HG02973 (cell line): Measurements from ENCODE around the gene GATA2.

ENCODE experiments used
- ATAC-seq: cut with Tn5 transposase; IDR thresholded peaks from one replicate; pipeline ENCODE4 v1.9.1; 2021; ENCODE audit warnings: moderate library complexity; ENCODE audit not compliant: unreplicated experiment

The GATA2 gene

GRCh38 chr3:128458746-128459460 lies 34.1 kb downstream of the GATA2 start:
- no peak for ATAC-seq

DNA sequence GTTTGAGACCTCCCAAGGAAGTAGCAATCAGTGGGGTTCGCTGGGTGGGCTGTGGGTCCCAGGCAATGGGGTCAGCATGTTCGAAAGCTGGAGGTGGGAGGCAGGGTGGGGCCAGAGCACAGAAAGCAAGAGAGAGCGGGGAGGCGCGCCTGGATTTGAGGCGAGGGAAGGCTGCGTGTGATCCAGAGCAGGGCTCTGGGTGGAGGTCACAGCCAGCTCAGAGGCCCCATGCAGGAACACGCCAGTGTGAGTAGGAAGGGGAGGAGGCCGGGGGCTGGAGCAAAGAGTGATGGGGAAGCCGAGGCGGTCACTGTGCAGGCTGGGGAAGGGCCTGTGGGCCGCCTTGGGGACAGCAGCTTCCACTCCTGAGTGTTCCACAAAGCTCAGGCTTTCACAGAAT lies 35.1 kb downstream of the GATA2 start:
- ATAC-seq, result no peak

GRCh38 chr3:128456776-128457715 lies 36.0 kb downstream of the GATA2 start:
- no peak for ATAC-seq

DNA sequence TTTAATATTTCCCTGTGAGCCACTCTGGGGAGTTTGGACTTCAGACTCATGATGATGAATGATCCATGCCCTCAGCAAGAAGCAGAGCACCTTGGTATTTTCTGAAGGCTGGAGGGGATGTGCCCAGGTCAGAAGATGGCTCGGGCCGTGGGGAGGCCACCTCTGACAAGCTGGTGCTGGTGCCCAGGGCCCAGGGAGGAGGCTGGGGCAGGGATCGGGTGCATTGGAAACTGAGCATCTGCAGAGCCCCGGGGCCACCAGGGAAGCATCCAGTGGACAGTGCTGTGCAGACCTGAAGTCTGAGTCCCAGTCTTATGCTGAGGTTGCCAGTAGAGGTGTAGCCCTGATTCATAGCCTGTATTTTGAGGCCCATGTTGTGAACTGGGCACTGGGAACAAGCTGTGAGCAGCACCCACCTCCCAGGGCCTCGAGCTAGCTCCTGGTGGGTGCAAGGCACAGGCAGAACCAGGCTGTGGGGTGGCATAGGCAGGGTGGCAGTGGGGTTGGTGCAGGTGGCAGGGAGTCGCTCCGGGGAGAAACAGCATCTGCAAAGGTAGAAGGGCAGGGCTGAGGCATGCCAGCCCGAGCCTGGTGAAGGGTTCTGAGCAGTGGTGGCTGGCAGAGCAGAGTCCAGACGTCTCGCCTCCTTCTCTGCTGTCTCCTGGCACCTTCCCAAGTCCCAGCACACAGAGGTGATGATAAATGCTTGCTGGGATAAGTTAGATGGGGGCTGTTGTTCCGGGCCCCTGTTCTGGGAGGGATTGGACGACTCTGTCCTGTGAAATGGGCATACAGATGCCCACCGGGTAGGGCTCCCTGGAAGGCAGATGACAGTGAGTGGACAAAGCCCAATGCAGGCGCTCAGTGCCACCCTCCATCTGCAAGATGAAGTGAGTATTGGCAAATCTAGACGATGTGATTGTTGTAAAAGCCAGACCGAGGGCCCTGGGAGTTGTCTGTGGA lies 36.9 kb downstream of the GATA2 start:
- ATAC-seq, result no peak

- no peak for ATAC-seq
Observed at GRCh38 chr3:128455116-128455515, 37.9 kb downstream of the GATA2 start.

- no peak for ATAC-seq
Observed at GRCh38 chr3:128454310-128454618, 38.7 kb downstream of the GATA2 start.

DNA sequence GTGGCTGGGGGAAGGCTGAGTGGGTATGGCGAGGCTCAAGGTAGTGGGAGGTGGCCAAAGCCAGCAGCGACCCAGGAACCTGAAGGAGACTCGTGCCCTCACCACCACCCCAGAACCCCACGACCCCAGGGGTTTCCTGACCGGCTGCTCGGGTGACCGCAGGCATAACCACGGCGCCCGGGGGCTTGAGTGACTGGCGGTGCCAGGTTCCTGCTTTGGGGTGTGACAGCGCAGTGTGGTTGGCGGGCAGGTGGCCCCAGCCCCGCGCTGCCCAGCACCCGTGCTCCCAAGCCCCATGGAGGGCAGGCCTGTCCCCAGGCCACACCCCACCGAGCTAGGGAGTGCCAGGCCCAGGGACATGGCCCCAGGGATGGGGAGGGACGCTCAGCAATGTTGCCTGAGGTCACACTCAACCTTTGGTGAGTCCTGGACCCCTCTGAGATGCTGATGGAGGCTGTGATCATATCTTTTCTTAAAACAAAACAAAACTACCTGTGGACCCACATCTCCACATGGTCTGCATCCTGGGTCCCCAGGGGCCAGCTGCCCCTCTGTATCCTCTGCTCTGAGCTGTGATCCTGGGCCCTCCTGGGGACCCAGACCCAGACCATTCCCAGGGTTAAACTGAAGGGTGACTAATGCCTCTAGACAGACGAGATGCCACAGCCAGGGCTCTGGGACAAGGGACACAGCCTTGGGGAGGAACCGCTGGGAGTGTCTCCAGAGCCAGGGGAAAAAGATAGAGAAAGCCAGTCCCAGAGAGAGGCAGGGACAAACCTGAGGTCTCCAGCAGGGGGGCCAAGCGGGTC lies 39.3 kb downstream of the GATA2 start:
- no peak for ATAC-seq

- ATAC-seq, result no peak
Observed at GRCh38 chr3:128452678-128453275, 40.2 kb downstream of the GATA2 start.

- no peak for ATAC-seq
Observed at GRCh38 chr3:128452120-128452519, 40.9 kb downstream of the GATA2 start.

GRCh38 chr3:128449111-128449638 lies 43.8 kb downstream of the GATA2 start:
- ATAC-seq, result no peak

DNA sequence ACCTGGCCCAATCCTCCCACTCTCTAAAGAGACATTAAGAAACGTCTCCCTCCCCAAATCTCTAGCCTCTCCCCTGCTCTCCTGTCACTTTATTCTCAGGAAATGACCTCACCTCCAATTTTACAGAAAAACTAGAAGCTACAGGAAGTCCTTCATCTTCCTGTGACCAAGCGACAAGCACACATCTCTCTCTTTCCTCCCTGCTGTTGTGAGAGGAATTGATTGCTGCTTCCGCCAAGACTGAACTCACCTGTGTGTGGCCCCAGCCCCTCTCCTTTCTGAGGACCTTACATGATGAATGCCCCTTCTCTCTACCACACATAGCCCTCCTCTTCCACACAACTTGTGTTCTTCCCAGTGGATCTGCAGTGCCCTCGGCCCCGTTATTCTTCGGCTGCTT lies 44.5 kb downstream of the GATA2 start:
- no peak for ATAC-seq

DNA sequence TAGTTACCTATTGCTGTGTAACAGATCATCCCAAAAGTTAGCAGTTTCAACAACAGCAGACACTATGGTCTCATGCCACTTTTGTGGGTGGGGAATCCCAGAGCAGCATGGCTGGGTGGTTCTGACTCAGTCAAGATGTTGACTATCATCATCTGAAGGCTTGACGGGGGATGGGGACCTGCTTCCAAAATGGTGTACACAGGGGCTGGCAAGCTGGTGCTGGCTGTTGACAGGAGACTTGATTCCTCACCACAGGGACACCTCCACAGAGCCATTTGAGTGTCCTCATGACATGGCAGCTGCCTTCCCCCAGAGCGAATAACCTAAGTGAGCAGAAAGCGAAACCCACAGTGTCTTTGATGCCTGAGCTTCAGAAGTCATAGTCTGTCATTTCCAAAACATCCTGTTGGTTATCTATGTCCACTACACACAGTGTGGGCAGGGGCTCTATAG lies 45.4 kb downstream of the GATA2 start:
- ATAC-seq, result no peak

DNA sequence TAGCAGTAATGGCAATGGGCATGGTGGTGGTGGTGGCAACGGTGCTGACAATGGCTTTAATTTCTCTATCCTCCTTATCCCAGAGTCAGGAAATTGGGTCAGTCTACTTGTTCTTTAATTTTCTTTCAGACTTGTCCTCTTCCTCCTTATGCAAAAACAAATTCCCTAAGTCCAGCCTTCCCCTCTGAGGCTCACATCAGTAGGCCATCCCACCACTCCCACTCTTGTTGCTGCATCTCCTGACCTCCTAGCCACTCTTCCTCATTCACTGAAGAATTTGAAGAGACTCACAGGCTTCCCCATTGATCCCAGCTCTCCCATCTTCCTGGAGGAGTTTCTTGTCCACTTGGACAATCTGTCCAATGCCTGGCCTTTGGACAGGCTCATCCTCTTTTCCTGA lies 46.2 kb downstream of the GATA2 start:
- ATAC-seq, result no peak

DNA sequence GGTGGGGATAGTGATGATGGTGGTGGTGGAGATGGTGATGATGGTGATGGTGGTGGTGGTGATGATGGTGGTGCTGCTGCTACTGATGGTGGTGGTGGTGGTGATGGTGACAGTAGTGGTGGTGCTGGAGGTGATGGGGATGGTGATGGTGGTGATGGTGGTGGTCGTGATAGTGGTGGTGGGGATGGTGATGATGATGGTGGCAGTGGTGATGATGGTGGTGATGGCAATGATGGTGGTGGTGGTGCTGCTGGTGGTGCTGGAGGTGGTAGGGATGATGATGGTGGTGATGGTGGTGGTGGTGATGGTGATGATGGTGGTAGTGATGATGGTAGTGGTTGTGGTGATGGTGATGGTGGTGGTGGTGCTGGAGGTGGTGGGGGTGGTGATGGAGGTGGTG lies 47.6 kb downstream of the GATA2 start:
- ATAC-seq, result no peak

DNA sequence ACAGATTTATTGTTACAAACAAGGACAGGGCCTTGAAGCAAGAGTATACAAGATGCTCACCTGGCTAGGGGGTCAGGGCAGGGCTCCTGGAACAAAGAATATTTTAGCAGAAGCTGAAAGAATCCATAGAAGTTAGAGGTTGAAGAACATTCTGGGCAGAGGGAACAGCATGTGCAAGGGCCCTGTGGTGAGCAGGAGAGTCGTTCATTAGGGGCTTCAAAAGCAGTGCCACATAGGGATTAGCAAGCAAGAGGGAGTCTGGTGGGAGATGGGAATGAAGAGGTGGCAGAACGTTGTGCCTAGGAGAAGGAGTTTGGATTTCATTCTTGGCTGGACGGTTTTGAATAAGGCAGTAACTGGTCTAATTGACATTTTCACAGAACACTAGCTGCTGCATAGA lies 49.2 kb downstream of the GATA2 start:
- no peak for ATAC-seq

- ATAC-seq, result no peak
Observed at GRCh38 chr3:128442949-128443348, 50.1 kb downstream of the GATA2 start.

DNA sequence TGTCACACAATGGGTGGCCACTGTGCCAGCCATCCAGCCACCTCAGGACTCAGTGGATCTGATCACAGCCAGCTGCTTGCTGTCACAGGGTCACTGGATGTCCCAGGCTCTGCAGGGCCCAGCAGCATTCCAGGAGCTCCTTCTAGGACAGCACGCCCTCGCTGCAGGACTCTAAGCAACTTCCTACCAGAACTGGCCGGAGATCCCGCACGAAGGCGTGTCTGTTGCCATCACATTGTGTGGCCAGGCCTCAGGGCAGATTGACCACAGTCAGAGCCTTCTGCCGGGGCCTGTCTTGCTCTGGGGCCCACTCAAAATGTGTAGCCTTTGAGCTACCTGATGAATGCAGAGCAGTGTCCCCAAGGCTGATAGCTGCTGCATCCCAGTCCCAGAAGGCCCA lies 50.9 kb downstream of the GATA2 start:
- no peak for ATAC-seq

DNA sequence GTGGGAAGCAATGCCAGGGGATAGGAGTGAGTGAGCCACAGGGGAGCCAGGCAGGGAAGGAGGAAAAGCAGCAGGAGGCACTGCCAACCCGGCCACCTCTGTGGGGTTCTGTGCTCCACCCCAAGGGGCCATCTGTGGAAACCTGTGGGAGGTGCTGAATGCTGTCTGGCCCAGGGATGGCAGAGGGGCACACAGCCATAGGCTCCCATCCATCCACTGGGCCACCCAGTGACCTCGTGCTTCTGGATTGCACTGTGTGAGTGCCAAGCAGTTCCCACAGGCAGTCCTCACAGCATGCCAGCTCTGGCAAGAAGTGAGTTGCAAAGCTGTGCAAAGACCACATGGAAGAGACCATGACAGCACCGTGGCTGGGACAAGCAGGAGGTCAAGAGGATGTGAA lies 53.8 kb downstream of the GATA2 start:
- no peak for ATAC-seq

DNA sequence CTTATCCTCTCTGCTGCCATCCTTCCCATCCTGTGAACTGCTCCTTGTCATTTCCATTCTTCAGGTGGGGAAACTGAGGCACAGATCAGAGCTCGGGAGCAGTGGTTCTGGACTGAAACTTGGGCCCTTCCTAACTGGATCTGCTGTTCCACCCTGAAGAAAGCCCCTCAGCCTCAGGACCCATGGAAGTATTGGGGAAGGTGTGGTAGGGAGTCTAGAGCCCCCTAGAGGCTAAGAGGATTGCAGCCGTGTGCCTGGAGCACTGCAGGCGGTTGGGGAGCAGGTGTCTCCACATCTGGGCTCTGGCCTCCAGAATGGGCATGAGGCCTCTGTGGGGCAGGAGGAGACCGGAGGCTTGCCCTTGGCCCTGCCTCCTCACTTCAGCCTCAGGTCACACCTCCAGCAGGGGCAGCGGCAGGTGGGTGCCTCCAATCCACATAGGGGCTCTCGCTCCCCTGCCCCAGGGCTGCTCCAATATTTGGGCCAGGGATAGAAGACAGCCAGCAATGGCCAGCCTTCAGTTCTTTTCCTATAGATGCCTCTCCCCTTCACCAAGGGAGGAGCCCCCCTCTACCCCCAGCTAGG lies 54.4 kb downstream of the GATA2 start:
- no peak for ATAC-seq
